Vagina (tissue), 2 donors: ENCODE data around the gene C1QTNF1. TPM values are rescaled to one million over a fixed set of nuclear protein-coding genes. Genes with fewer than 3 reads are reported as not detected.
"Not testable (repeated sequence)": the region's sequence is repeated elsewhere in the genome, so short reads cannot be mapped to it uniquely, and the experiment has no call there.

Experiments used
- DNase-seq, 2 donors: peaks; one replicate each; pipeline ENCODE4 v3.0.0-alpha.2; 2017; ENCODE audit errors: extremely low spot score in 2 of 2
- H3K27ac ChIP-seq: fragments of 200-600 bp; sonication (generic); one replicate; pipeline ENCODE4 v1.5.1; 2019
- H3K27me3 ChIP-seq: fragments of 200-600 bp; sonication (generic); one replicate; pipeline ENCODE4 v1.5.1; 2019
- H3K36me3 ChIP-seq, 2 donors: fragments of 200-600 bp; sonication (generic); one replicate each; pipeline ENCODE4 v1.5.1; 2017 to 2019
- H3K4me1 ChIP-seq: fragments of 200-600 bp; sonication (generic); one replicate; pipeline ENCODE4 v1.5.1; 2019
- H3K4me3 ChIP-seq, 2 donors: fragments of 200-600 bp; sonication (generic); 1 replicate in 1 of 2; 2 replicates in 1 of 2; pipeline ENCODE4 v1.5.1; 2016 to 2019
- H3K9me3 ChIP-seq: fragments of 200-600 bp; sonication (generic); one replicate; pipeline ENCODE4 v1.5.1; 2019
- POLR2A ChIP-seq, 2 donors: fragments of 450-650 bp; IDR thresholded peaks; one replicate each; pipeline ENCODE4 v1.6.1; 2017; ENCODE audit warnings: antibody characterized with exemption in 2 of 2, mild to moderate bottlenecking in 2 of 2, moderate library complexity in 2 of 2
- POLR2AphosphoS5 ChIP-seq, 2 donors: sonication (generic); formaldehyde crosslinking; IDR thresholded peaks; one replicate each; pipeline ENCODE4 v1.9.0; 2017; ENCODE audit warnings: antibody characterized with exemption in 2 of 2, mild to moderate bottlenecking in 2 of 2, low read depth in 1 of 2; ENCODE audit not compliant: insufficient read depth in 1 of 2
- intact Hi-C: fragments of 100-400 bp; cut with DNase I; formaldehyde crosslinking; loops from one replicate; pipeline ENCODE4 v1.15.1; 2023
- total RNA-seq: library from RNA; depleted of rRNA; stranded (reverse); fragments of >200 nt; gene quantifications from one replicate; pipeline ENCODE4 v1.2.3, GENCODE V29; 2016
- TF ChIP-seq, protein P1 (sequence below), 3 experiments: fragments of 450-650 bp in 2 of 3; fragments of 200-600 bp in 1 of 3; sonication (generic) in 1 of 3; IDR thresholded peaks; one replicate each; pipeline ENCODE4 v1.5.1; 2017 to 2019; ENCODE audit warnings: antibody characterized with exemption in 3 of 3, mild to moderate bottlenecking in 2 of 3, moderate library complexity in 2 of 3

Gene C1QTNF1
- total RNA-seq, 1 donor from 2014 or later: 30.7 TPM

GRCh38 chr17:79019632-79020584 is 4.1 kb upstream of the C1QTNF1 start:
- Histone ChIP-seq H3K4me3 (peak overlapping the region; percentile 1 to 15), H3K9me3 (no peaks in the 10 kb centered on the region), H3K27ac (peak overlapping the region; percentile 78), H3K36me3 (no peaks in the 10 kb centered on the region), H3K27me3 (no peaks in the 10 kb centered on the region), H3K4me1 (peaks cover 36% of the 10 kb centered on the region)
- no peak for DNase-seq
- TF ChIP-seq, protein P1, sequence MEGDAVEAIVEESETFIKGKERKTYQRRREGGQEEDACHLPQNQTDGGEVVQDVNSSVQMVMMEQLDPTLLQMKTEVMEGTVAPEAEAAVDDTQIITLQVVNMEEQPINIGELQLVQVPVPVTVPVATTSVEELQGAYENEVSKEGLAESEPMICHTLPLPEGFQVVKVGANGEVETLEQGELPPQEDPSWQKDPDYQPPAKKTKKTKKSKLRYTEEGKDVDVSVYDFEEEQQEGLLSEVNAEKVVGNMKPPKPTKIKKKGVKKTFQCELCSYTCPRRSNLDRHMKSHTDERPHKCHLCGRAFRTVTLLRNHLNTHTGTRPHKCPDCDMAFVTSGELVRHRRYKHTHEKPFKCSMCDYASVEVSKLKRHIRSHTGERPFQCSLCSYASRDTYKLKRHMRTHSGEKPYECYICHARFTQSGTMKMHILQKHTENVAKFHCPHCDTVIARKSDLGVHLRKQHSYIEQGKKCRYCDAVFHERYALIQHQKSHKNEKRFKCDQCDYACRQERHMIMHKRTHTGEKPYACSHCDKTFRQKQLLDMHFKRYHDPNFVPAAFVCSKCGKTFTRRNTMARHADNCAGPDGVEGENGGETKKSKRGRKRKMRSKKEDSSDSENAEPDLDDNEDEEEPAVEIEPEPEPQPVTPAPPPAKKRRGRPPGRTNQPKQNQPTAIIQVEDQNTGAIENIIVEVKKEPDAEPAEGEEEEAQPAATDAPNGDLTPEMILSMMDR (IDR thresholded peaks at IDR 0.05): peak; percentile 50 to 71 (median 57)
- peak in 1 of 2 donors; percentile 10 for TF ChIP-seq POLR2A (IDR thresholded peaks at IDR 0.05)
- peak in 1 of 2 donors; percentile 72 for TF ChIP-seq POLR2AphosphoS5 (IDR thresholded peaks at IDR 0.05; ENCODE audit: insufficient read depth in 1 of 2, low read depth in 1 of 2)
- intact Hi-C loops: no loop called here

DNA sequence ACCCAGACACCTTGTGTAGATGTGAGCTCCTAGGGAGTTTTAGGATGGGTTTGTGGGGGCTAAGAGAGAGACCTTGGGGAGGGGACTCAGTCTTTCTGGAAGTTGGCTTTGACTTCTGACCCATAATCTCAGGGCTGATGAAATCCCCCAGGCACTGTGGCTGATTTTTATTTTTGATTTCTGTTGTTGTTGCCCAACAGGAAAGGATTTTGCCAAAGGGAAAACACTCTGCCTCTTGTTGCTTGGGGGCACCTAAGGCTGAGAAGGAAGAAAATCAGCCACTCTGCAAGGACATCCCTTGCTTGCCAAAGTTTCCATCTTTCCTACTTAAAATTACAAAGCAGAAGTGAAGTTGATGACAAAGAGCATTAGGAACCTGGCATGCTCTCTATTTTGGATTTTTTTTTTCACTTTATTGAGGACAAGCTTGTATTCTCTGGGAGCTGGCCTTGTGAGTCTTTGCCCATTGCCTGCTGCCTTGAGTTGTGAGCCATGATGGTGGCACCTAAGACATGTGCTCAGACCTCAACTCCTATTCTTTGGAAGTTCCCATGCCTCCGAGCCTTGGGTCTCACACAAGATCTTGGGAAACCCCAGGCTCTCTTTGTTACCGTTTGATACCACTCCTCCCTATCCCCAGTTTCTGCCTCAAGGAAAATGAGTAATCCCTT is 3.2 kb upstream of the C1QTNF1 start:
- no peak for TF ChIP-seq POLR2AphosphoS5 (IDR thresholded peaks at IDR 0.05; ENCODE audit: insufficient read depth in 1 of 2, low read depth in 1 of 2)
- TF ChIP-seq POLR2A (IDR thresholded peaks at IDR 0.05): no peak
- Histone ChIP-seq H3K4me1 (peaks cover 45% of the 10 kb centered on the region), H3K27ac (peak overlapping the region; percentile 78), H3K27me3 (no peaks in the 10 kb centered on the region), H3K36me3 (no peaks in the 10 kb centered on the region), H3K4me3 (no peak overlapping the region), H3K9me3 (no peaks in the 10 kb centered on the region)
- intact Hi-C loops: no loop called here
- no peak for DNase-seq

GRCh38 chr17:79021929-79022328 is 2.0 kb upstream of the C1QTNF1 start:
- H3K27me3 ChIP-seq, DNase-seq, H3K4me3 ChIP-seq, H3K9me3 ChIP-seq, intact Hi-C loops, H3K36me3 ChIP-seq: not testable (repeated sequence)
- peak overlapping the region; percentile 78 for H3K27ac ChIP-seq
- H3K4me1 ChIP-seq: peaks cover 57% of the 10 kb centered on the region

- intact Hi-C loops: no loop called here
- H3K27me3 ChIP-seq: no peaks in the 10 kb centered on the region
These were observed 1.4 kb upstream of the C1QTNF1 start for GRCh38 chr17:79022507-79022991.

DNA sequence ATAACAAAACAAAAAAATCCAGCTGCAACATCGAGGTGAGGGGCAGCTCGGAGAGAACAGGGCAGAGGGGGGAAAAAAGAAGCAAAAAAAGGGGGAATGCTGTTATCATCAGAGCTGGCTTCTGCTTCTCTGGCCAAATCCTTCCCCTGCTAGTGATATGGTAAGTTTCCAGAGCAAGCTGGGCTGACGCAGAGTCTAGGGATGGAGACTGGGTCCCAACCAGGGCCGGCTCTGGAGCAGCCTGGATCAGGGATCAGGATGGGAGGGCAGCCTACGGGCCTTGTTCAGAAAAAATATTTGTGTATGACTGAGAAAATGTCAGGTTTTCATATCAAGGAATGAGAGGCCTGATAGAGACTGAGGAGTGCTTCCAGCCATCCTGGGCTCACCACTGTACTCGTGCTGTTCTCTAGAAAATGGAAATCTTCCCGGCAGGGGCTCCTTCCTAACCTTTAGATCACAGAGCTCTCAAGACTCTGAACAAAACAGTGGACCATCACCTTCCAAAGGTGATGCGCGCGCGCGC is 726 bp upstream of the C1QTNF1 start:
- Histone ChIP-seq H3K27me3 (no peaks in the 10 kb centered on the region), H3K27ac (no peak overlapping the region), H3K9me3 (no peaks in the 10 kb centered on the region), H3K4me3 (peak overlapping the region in 1 of 2 donors; percentile 69), H3K36me3 (no peaks in the 10 kb centered on the region), H3K4me1 (peaks cover 70% of the 10 kb centered on the region)
- intact Hi-C loops: no loop called here
- no peak for DNase-seq
- TF ChIP-seq POLR2AphosphoS5 (IDR thresholded peaks at IDR 0.05; ENCODE audit: insufficient read depth in 1 of 2, low read depth in 1 of 2): no peak
- TF ChIP-seq, protein P1 (IDR thresholded peaks at IDR 0.05): no peak
- no peak for TF ChIP-seq POLR2A (IDR thresholded peaks at IDR 0.05)

More at GRCh38 chr17:79022507-79022991, 1.4 kb upstream of the C1QTNF1 start:
- TF ChIP-seq POLR2AphosphoS5 (IDR thresholded peaks at IDR 0.05; ENCODE audit: insufficient read depth in 1 of 2, low read depth in 1 of 2) (no peak), POLR2A (IDR thresholded peaks at IDR 0.05) (no peak)
- TF ChIP-seq, protein P1 (IDR thresholded peaks at IDR 0.05): no peak
- Histone ChIP-seq H3K9me3 (no peaks in the 10 kb centered on the region), H3K36me3 (no peaks in the 10 kb centered on the region), H3K4me3 (no peak overlapping the region), H3K27ac (peak overlapping the region; percentile 78), H3K4me1 (peaks cover 63% of the 10 kb centered on the region)
- no peak for DNase-seq
